GM23338 (cell line): ENCODE results near the gene TRIO. TPM values are rescaled to one million over a fixed set of nuclear protein-coding genes. Genes with fewer than 3 reads are reported as not detected.

Source experiments
- ATAC-seq: fragments of 200-7000 bp; cut with Tn5 transposase; 3 replicates; pipeline ENCODE4 v1.9.1; 2020
- DNase-seq: peaks from one replicate; pipeline ENCODE4 v3.0.0-alpha.2; 2015; ENCODE audit warnings: low spot score
- H2AFZ ChIP-seq: fragments of 200-600 bp; sonication (generic); 2 replicates; pipeline ENCODE4 v1.8.0; 2016; ENCODE audit warnings: antibody characterized with exemption, mild to moderate bottlenecking, moderate library complexity
- H3F3A ChIP-seq: fragments of 200-600 bp; sonication (generic); replicated peaks from 2 replicates; pipeline ENCODE4 v1.8.0; 2017; ENCODE audit warnings: antibody characterized with exemption, mixed run types, low read depth
- H3K27ac ChIP-seq: fragments of 200-600 bp; sonication (generic); 2 replicates; pipeline ENCODE4 v1.6.1; 2016; ENCODE audit warnings: low read depth
- H3K27me3 ChIP-seq: fragments of 200-600 bp; sonication (generic); 2 replicates; pipeline ENCODE4 v1.8.0; 2016; ENCODE audit warnings: mild to moderate bottlenecking, mixed run types, moderate library complexity; ENCODE audit not compliant: insufficient read depth
- H3K36me3 ChIP-seq: fragments of 200-600 bp; sonication (generic); 2 replicates; pipeline ENCODE4 v1.8.0; 2016; ENCODE audit warnings: mild to moderate bottlenecking; ENCODE audit not compliant: insufficient read depth
- H3K4me1 ChIP-seq: fragments of 200-600 bp; sonication (generic); 2 replicates; pipeline ENCODE4 v1.8.0; 2016; ENCODE audit warnings: mild to moderate bottlenecking, moderate library complexity; ENCODE audit not compliant: insufficient read depth
- H3K4me2 ChIP-seq: fragments of 200-600 bp; sonication (generic); 2 replicates; pipeline ENCODE4 v1.7.1; 2017; ENCODE audit warnings: mixed run types
- H3K4me3 ChIP-seq: fragments of 200-600 bp; sonication (generic); 2 replicates; pipeline ENCODE4 v1.6.1; 2016; ENCODE audit warnings: mixed run types
- H3K79me2 ChIP-seq: fragments of 200-600 bp; sonication (generic); replicated peaks from 2 replicates; pipeline ENCODE4 v1.8.0; 2017; ENCODE audit warnings: mild to moderate bottlenecking; ENCODE audit not compliant: insufficient read depth
- H3K9me2 ChIP-seq: fragments of 200-600 bp; sonication (generic); 2 replicates; pipeline ENCODE4 v1.8.0; 2017; ENCODE audit not compliant: insufficient read depth
- H4K20me1 ChIP-seq: fragments of 200-600 bp; sonication (generic); replicated peaks from 2 replicates; pipeline ENCODE4 v1.8.0; 2017; ENCODE audit warnings: mild to moderate bottlenecking; ENCODE audit not compliant: insufficient read depth
- H3K27ac Mint-ChIP-seq: 2 replicates; pipeline ENCODE4 v1.8.0; 2020; ENCODE audit warnings: inconsistent platforms, mild to moderate bottlenecking, moderate library complexity, mixed read lengths
- H3K27me3 Mint-ChIP-seq: 3 replicates; pipeline ENCODE4 v1.8.0; 2022; ENCODE audit warnings: low read depth, mild to moderate bottlenecking, moderate library complexity, mixed read lengths, inconsistent platforms; ENCODE audit not compliant: insufficient read depth, poor library complexity
- H3K36me3 Mint-ChIP-seq: 3 replicates; pipeline ENCODE4 v1.8.0; 2021; ENCODE audit warnings: low read depth, mild to moderate bottlenecking, inconsistent platforms, moderate library complexity, mixed read lengths
- H3K4me1 Mint-ChIP-seq: 3 replicates; pipeline ENCODE4 v1.8.0; 2020; ENCODE audit warnings: mild to moderate bottlenecking, inconsistent platforms, mixed read lengths
- H3K4me3 Mint-ChIP-seq: 3 replicates; pipeline ENCODE4 v1.8.0; 2021; ENCODE audit warnings: moderate library complexity, mild to moderate bottlenecking, inconsistent platforms, mixed read lengths
- H3K9me3 Mint-ChIP-seq: 3 replicates; pipeline ENCODE4 v1.8.0; 2020; ENCODE audit warnings: moderate library complexity, mild to moderate bottlenecking, inconsistent platforms, mixed read lengths
- CREB1 ChIP-seq: fragments of 250-450 bp; sonication (Bioruptor Pico); IDR thresholded peaks from 2 replicates; pipeline ENCODE4 v1.5.0; 2020; ENCODE audit warnings: low read depth, mild to moderate bottlenecking, moderate library complexity
- EZH2 ChIP-seq: fragments of 200-600 bp; sonication (generic); IDR thresholded peaks from one replicate; pipeline ENCODE4 v1.8.0; 2017; ENCODE audit warnings: antibody characterized with exemption, mild to moderate bottlenecking, low read depth; ENCODE audit not compliant: unreplicated experiment
- EZH2phosphoT487 ChIP-seq: fragments of 200-600 bp; sonication (generic); IDR thresholded peaks from one replicate; pipeline ENCODE4 v1.8.1; 2018; ENCODE audit warnings: antibody characterized with exemption; ENCODE audit not compliant: unreplicated experiment
- JUNB ChIP-seq: IDR thresholded peaks from one replicate; pipeline ENCODE4 v1.6.1; 2016; ENCODE audit warnings: antibody characterized with exemption; ENCODE audit not compliant: unreplicated experiment
- NANOG ChIP-seq: IDR thresholded peaks from 2 replicates; pipeline ENCODE4 v1.6.1; 2016; ENCODE audit warnings: antibody characterized with exemption, borderline replicate concordance
- POLR2AphosphoS5 ChIP-seq: IDR thresholded peaks from 2 replicates; pipeline ENCODE4 v1.6.1; 2016; ENCODE audit warnings: antibody characterized with exemption, low read depth
- REST ChIP-seq: IDR thresholded peaks from one replicate; pipeline ENCODE4 v1.6.1; 2018; ENCODE audit warnings: antibody characterized with exemption; ENCODE audit not compliant: unreplicated experiment
- STAT1 ChIP-seq: IDR thresholded peaks from one replicate; pipeline ENCODE4 v1.6.1; 2016; ENCODE audit warnings: antibody characterized with exemption; ENCODE audit not compliant: unreplicated experiment
- ZNF114 ChIP-seq: fragments of 250-450 bp; sonication (Bioruptor Pico); IDR thresholded peaks from 2 replicates; pipeline ENCODE4 v1.5.0; 2020; ENCODE audit warnings: mild to moderate bottlenecking, moderate library complexity
- ZNF331 ChIP-seq: fragments of 250-450 bp; sonication (Bioruptor Pico); IDR thresholded peaks from 2 replicates; pipeline ENCODE4 v1.5.0; 2020; ENCODE audit warnings: low read depth, mild to moderate bottlenecking, moderate library complexity
- ZNF462 ChIP-seq: fragments of 250-450 bp; sonication (Bioruptor Pico); IDR thresholded peaks from 2 replicates; pipeline ENCODE4 v1.5.0; 2020; ENCODE audit warnings: mild to moderate bottlenecking, moderate library complexity
- polyA plus RNA-seq: library from polyadenylated mRNA; unstranded; fragments of >200 nt; fragmentation: Nextera tagmentation; extraction: Ambion mirVana; gene quantifications from 2 replicates; pipeline ENCODE4 v1.2.1, GENCODE V29; 2016
- total RNA-seq: library from RNA; depleted of rRNA; stranded (reverse); fragments of >200 nt; shearing (Covaris generic); gene quantifications from 2 replicates; pipeline ENCODE4 v1.2.3, GENCODE V29; 2014
- TF ChIP-seq, protein P1 (sequence below), 2 experiments: fragments of 200-600 bp in 1 of 2; sonication (generic) in 1 of 2; conservative IDR thresholded peaks; 2 replicates each; pipeline versions ENCODE4 v1.5.1 to v1.6.1; 2016 to 2017; ENCODE audit warnings: antibody characterized with exemption in 2 of 2, low read depth in 2 of 2, mild to moderate bottlenecking in 2 of 2, moderate library complexity in 1 of 2
- TF ChIP-seq, protein P2 (sequence below): IDR thresholded peaks from 2 replicates; pipeline ENCODE4 v1.6.1; 2016; ENCODE audit warnings: antibody characterized with exemption

The TRIO gene
- total and polyA plus RNA-seq, 2 experiments from 2014 or later, result 13.8 to 113 TPM

DNA sequence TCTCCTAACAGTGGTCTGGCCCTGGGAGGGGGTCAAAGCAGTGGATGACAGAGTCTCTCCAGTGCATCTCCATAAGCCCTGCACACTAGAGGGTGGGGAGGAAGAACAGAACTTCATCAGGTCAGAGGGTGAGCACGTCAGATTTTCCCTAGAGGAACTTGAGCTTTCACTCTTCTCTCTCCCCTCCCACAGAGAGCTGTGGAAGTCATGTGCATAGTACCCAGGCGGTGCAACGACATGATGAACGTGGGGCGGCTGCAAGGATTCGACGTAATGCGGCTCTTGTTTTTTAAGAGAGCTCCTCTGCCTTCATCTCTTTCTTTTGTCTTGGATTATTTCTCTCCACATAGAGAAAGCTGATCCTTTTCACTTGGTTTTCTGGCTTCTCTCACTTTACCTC, 338.2 kb downstream of the TRIO start:
- ATAC-seq (no peak), DNase-seq (no peak)
- peaks cover 3% of the 10 kb centered on the region for H3K27me3 Mint-ChIP-seq
- no peak overlapping the region for H3K27ac Mint-ChIP-seq
- Histone ChIP-seq H3K9me2 (no peaks in the 10 kb centered on the region), H3K4me2 (no peak overlapping the region), H3K36me3 (peaks cover 38% of the 10 kb centered on the region), H3K27me3 (no peaks in the 10 kb centered on the region), H3K27ac (no peak overlapping the region), H3F3A (no peaks in the 10 kb centered on the region), H2AFZ (no peak overlapping the region), H3K4me1 (no peaks in the 10 kb centered on the region), H3K4me3 (no peak overlapping the region), H3K79me2 (no peaks in the 10 kb centered on the region), H4K20me1 (no peaks in the 10 kb centered on the region)
- H3K4me3 Mint-ChIP-seq, result no peak overlapping the region
- H3K9me3 Mint-ChIP-seq, result no peaks in the 10 kb centered on the region
- peaks cover 45% of the 10 kb centered on the region for H3K36me3 Mint-ChIP-seq
- no peaks in the 10 kb centered on the region for H3K4me1 Mint-ChIP-seq
- TF ChIP-seq NANOG, result no peak
- no peak for TF ChIP-seq EZH2
- no peak for TF ChIP-seq ZNF462 (CRISPR knock-in tag)
- no peak for TF ChIP-seq POLR2AphosphoS5
- TF ChIP-seq JUNB, result no peak
- TF ChIP-seq, protein P1, sequence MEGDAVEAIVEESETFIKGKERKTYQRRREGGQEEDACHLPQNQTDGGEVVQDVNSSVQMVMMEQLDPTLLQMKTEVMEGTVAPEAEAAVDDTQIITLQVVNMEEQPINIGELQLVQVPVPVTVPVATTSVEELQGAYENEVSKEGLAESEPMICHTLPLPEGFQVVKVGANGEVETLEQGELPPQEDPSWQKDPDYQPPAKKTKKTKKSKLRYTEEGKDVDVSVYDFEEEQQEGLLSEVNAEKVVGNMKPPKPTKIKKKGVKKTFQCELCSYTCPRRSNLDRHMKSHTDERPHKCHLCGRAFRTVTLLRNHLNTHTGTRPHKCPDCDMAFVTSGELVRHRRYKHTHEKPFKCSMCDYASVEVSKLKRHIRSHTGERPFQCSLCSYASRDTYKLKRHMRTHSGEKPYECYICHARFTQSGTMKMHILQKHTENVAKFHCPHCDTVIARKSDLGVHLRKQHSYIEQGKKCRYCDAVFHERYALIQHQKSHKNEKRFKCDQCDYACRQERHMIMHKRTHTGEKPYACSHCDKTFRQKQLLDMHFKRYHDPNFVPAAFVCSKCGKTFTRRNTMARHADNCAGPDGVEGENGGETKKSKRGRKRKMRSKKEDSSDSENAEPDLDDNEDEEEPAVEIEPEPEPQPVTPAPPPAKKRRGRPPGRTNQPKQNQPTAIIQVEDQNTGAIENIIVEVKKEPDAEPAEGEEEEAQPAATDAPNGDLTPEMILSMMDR (conservative IDR thresholded peaks at IDR 0.05; ENCODE audit: low read depth in 2 of 2), result no peak
- no peak for TF ChIP-seq STAT1
- no peak for TF ChIP-seq ZNF114 (CRISPR knock-in tag)
- TF ChIP-seq CREB1, result no peak
- TF ChIP-seq ZNF331 (CRISPR knock-in tag), result no peak
- TF ChIP-seq, protein P2, sequence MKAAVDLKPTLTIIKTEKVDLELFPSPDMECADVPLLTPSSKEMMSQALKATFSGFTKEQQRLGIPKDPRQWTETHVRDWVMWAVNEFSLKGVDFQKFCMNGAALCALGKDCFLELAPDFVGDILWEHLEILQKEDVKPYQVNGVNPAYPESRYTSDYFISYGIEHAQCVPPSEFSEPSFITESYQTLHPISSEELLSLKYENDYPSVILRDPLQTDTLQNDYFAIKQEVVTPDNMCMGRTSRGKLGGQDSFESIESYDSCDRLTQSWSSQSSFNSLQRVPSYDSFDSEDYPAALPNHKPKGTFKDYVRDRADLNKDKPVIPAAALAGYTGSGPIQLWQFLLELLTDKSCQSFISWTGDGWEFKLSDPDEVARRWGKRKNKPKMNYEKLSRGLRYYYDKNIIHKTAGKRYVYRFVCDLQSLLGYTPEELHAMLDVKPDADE, result no peak
- no peak for TF ChIP-seq REST
- no peak for TF ChIP-seq EZH2phosphoT487
